ENCODE data around the gene SPATA9.

GRCh38 chr5:95667678-95668077 is 15.1 kb downstream of the SPATA9 start:
- TF ChIP-seq BHLHE40 (IDR thresholded peaks at IDR 0.05; ENCODE audit: low read length): no peak
- TF ChIP-seq NR1H2 (CRISPR knock-in tag; IDR thresholded peaks at IDR 0.05): no peak
- no peak for TF ChIP-seq SP1 (CRISPR knock-in tag; IDR thresholded peaks at IDR 0.05)
- TF ChIP-seq ZNF511 (CRISPR knock-in tag; IDR thresholded peaks at IDR 0.05): no peak
- TF ChIP-seq MEF2D (tag; conservative IDR thresholded peaks at IDR 0.05; ENCODE audit: low read depth): no peak
- no peak for TF ChIP-seq ZBTB8A (IDR thresholded peaks at IDR 0.05; ENCODE audit: partially characterized antibody)
- no peak for TF ChIP-seq CBX2 (IDR thresholded peaks at IDR 0.05; ENCODE audit: insufficient read depth, low read length, poor library complexity, severe bottlenecking)
- no peak for TF ChIP-seq MEIS2 (IDR thresholded peaks at IDR 0.05; ENCODE audit: partially characterized antibody)
- no peak for TF ChIP-seq MYNN (IDR thresholded peaks at IDR 0.05)
- no peak for TF ChIP-seq MYNN (CRISPR knock-in tag; IDR thresholded peaks at IDR 0.05)
- no peak for TF ChIP-seq ZBTB17 (CRISPR knock-in tag; IDR thresholded peaks at IDR 0.05)
